Upper lobe of left lung (tissue), 6 donors: ENCODE results near the gene POMGNT1. TPM values are rescaled to one million over a fixed set of nuclear protein-coding genes. Genes with fewer than 3 reads are reported as not detected.

Source experiments
- ATAC-seq, 2 donors: fragments of 200-7000 bp; cut with Tn5 transposase; one replicate each; pipeline ENCODE4 v1.9.1; 2022; ENCODE audit warnings: mild to moderate bottlenecking in 2 of 2, moderate library complexity in 2 of 2; ENCODE audit not compliant: low FRiP score in 2 of 2
- DNase-seq, 2 donors: peaks; one replicate each; pipeline ENCODE4 v3.0.0-alpha.2; 2019 to 2020
- H3K27ac ChIP-seq, 4 donors: fragments of 200-600 bp; sonication (generic); one replicate each; pipeline ENCODE4 v1.5.1; 2016 to 2019
- H3K27me3 ChIP-seq, 4 donors: fragments of 200-600 bp; sonication (generic); one replicate each; pipeline ENCODE4 v1.5.1; 2017 to 2019
- H3K36me3 ChIP-seq, 4 donors: fragments of 200-600 bp; sonication (generic); one replicate each; pipeline ENCODE4 v1.5.1; 2016 to 2019
- H3K4me1 ChIP-seq, 4 donors: fragments of 200-600 bp; sonication (generic); one replicate each; pipeline ENCODE4 v1.5.1; 2018 to 2019
- H3K4me3 ChIP-seq, 4 donors: fragments of 200-600 bp; sonication (generic); one replicate each; pipeline ENCODE4 v1.5.1; 2017 to 2019; ENCODE audit warnings: mild to moderate bottlenecking in 2 of 4, moderate library complexity in 1 of 4
- H3K9me3 ChIP-seq, 4 donors: fragments of 200-600 bp; sonication (generic); one replicate each; pipeline ENCODE4 v1.5.1; 2018 to 2019
- EP300 ChIP-seq, 4 donors: sonication (generic); formaldehyde crosslinking; IDR thresholded peaks; one replicate each; pipeline ENCODE4 v1.5.1; 2017; ENCODE audit warnings: antibody characterized with exemption in 4 of 4, control low read depth in 2 of 4
- POLR2A ChIP-seq, 4 donors: fragments of 450-650 bp; IDR thresholded peaks; one replicate each; pipeline ENCODE4 v1.5.1; 2016 to 2017; ENCODE audit warnings: antibody characterized with exemption in 4 of 4, mild to moderate bottlenecking in 2 of 4
- POLR2AphosphoS5 ChIP-seq, 2 donors: sonication (generic); formaldehyde crosslinking; IDR thresholded peaks; one replicate each; pipeline ENCODE4 v1.5.1; 2017; ENCODE audit warnings: antibody characterized with exemption in 2 of 2
- WGBS, 2 donors: methylation state at CpG; one replicate each; pipeline ENCODE4 v1.1.5; 2017 to 2018; 5-methylcytosine and 5-hydroxymethylcytosine counted together
- total RNA-seq, 6 donors: library from RNA; depleted of rRNA in 4 of 6; stranded (reverse); fragments of >200 nt in 4 of 6; gene quantifications; one replicate each; pipeline versions ENCODE4 v1.1.0 to v1.2.1, GENCODE V29; 2016 to 2021
- TF ChIP-seq, protein P1 (sequence below), 6 experiments: fragments of 450-650 bp in 4 of 6; fragments of 200-600 bp in 2 of 6; sonication (generic) in 2 of 6; IDR thresholded peaks; one replicate each; pipeline ENCODE4 v1.5.1; 2016 to 2019; ENCODE audit warnings: antibody characterized with exemption in 6 of 6
- donor health status: DM: no; HTN: no; CAD: no; lungs with moderate emphysema.
- donor health status: DM: no; HTN: yes; CAD: no; lungs with severe emphysema.

POMGNT1 gene
- total RNA-seq, 6 donors from 2014 or later = 37.7 to 66.7 (median 47.5) TPM

DNA sequence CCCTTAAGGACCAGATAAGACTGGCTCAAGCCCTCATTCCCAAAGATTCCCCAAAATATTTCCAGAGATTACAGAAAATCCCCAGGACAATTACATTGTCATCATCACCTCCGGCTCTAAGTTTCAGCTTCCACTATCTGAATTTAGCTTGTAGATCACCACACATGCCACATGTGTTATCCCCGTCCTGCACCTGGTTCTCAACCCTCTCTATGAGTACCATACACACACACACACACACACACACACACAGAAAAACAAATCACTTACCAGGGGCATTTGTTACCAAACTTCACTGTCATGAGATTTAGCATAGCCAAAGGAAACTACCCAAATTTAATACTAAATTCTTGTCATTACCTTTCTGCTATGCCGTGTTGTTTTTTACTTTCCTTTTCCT, 38.7 kb downstream of the POMGNT1 start:
- DNase-seq (no peak), ATAC-seq (no peak)
- WGBS, 2 donors = 72 to 81% methylated on average over 3 of the region's 3 CpGs
- H3K36me3 ChIP-seq = no peaks in the 10 kb centered on the region
- H3K27ac ChIP-seq = no peak overlapping the region
- TF ChIP-seq POLR2AphosphoS5 (IDR thresholded peaks at IDR 0.05) (no peak), EP300 (IDR thresholded peaks at IDR 0.05) (no peak), POLR2A (IDR thresholded peaks at IDR 0.05) (no peak)
- TF ChIP-seq, protein P1, sequence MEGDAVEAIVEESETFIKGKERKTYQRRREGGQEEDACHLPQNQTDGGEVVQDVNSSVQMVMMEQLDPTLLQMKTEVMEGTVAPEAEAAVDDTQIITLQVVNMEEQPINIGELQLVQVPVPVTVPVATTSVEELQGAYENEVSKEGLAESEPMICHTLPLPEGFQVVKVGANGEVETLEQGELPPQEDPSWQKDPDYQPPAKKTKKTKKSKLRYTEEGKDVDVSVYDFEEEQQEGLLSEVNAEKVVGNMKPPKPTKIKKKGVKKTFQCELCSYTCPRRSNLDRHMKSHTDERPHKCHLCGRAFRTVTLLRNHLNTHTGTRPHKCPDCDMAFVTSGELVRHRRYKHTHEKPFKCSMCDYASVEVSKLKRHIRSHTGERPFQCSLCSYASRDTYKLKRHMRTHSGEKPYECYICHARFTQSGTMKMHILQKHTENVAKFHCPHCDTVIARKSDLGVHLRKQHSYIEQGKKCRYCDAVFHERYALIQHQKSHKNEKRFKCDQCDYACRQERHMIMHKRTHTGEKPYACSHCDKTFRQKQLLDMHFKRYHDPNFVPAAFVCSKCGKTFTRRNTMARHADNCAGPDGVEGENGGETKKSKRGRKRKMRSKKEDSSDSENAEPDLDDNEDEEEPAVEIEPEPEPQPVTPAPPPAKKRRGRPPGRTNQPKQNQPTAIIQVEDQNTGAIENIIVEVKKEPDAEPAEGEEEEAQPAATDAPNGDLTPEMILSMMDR (IDR thresholded peaks at IDR 0.05) = no peak
- no peaks in the 10 kb centered on the region for H3K27me3 ChIP-seq
- no peak overlapping the region for H3K4me3 ChIP-seq
- H3K9me3 ChIP-seq = no peaks in the 10 kb centered on the region
- H3K4me1 ChIP-seq = no peaks in the 10 kb centered on the region

DNA sequence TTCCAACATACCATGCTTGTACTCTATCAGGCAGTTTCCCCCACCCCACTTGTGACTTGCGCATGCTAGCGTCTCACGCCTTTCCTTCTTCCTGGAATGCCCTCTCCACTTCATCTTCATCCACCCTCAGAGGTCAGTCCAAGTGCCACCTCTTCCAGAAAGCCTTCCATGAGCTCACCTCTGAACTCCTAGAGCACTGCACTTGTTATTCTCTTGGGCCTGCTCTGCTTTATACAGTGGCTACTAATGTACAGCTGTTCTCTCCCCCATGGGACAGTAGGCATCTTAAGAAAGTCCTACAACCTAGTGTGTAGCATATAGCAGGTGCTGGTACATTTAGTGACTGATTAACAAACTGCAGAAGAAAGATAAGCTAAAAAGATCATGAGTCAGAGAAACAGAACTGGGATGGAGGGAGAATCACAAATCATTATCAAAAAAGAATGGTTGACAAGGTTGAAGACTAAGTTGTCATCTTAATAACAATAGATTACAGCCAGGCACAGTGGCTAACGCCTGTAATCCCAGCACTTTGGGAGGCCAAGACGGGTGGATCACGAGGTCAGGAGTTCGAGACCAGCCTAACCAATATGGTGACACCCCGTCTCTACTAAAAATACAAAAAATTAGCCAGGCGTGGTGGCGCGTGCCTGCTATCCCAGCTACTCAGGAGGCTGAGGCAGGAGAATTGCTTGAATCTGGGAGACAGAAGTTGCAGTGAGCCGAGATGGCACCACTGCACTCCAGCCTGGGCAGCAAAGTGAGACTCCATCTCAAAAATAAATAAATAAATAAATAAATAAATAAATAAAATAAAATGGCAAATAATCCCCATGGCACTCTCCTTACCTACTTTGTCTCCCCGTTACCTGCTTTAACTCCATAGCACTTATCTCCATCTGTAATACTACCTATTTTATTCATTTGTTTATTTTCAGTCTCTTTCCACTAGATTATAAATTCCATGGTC, 39.6 kb downstream of the POMGNT1 start:
- Histone ChIP-seq H3K27ac (no peak overlapping the region), H3K27me3 (no peaks in the 10 kb centered on the region), H3K9me3 (no peaks in the 10 kb centered on the region), H3K4me3 (no peak overlapping the region), H3K4me1 (no peaks in the 10 kb centered on the region), H3K36me3 (no peaks in the 10 kb centered on the region)
- TF ChIP-seq POLR2A (IDR thresholded peaks at IDR 0.05) (no peak), POLR2AphosphoS5 (IDR thresholded peaks at IDR 0.05) (no peak), EP300 (IDR thresholded peaks at IDR 0.05) (no peak)
- TF ChIP-seq, protein P1 (IDR thresholded peaks at IDR 0.05) = no peak
- ATAC-seq (no peak), DNase-seq (no peak)
- 84 to 90% methylated on average over 13 of the region's 13 CpGs for WGBS, 2 donors

DNA sequence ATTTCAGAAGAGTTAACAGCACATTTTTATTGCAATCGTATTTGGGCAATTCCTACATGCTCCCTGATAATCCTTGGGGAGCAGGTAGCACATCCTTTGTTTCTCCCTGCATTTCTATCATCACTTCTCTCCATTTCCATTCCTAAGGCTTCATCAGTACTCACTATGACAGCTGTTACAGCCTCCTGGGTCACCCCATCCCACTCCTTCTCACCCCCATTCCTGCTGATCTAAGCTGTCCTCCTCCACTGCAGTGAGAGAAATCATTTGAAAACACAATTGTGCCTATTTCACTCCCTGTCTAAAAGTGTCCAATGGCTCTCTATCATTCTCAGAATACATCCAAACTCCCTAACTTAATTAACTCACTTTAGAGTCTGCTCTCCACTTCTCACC, 40.3 kb downstream of the POMGNT1 start:
- Histone ChIP-seq H3K9me3 (no peaks in the 10 kb centered on the region), H3K4me3 (no peak overlapping the region), H3K27ac (no peak overlapping the region), H3K36me3 (no peaks in the 10 kb centered on the region), H3K27me3 (no peaks in the 10 kb centered on the region), H3K4me1 (no peaks in the 10 kb centered on the region)
- TF ChIP-seq POLR2AphosphoS5 (IDR thresholded peaks at IDR 0.05) (no peak), EP300 (IDR thresholded peaks at IDR 0.05) (no peak)
- no peak for DNase-seq
- 87 to 91% methylated on average over 1 of the region's 1 CpG for WGBS, 2 donors
- no peak for ATAC-seq

DNA sequence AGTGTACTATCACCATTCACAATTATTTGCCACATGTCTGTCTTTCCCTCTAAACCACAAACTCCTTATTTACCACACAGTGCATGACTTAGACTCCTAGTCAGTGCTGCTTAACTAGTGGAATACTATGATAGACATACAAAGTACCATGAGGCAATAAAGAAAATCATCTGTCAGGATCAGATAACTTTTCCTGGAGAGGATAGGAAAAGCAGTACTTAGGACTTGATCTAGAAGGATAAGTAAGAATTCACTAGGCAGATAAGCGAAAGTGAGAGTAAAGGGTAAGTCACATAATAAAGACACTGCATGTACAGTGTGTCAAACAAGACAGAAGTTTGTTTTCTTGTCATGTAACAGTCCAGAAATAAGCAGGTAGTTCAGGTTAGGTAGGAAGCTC, 44.5 kb downstream of the POMGNT1 start:
- no peaks in the 10 kb centered on the region for H3K27me3 ChIP-seq
- DNase-seq = no peak
- WGBS, 2 donors = 95 to 98% methylated on average over 1 of the region's 1 CpG
- H3K27ac ChIP-seq = no peak overlapping the region
- no peaks in the 10 kb centered on the region for H3K4me1 ChIP-seq
- H3K36me3 ChIP-seq = no peaks in the 10 kb centered on the region
- H3K4me3 ChIP-seq = no peak overlapping the region
- no peak for ATAC-seq
- TF ChIP-seq EP300 (IDR thresholded peaks at IDR 0.05) (no peak), POLR2AphosphoS5 (IDR thresholded peaks at IDR 0.05) (no peak)
- TF ChIP-seq, protein P1 (IDR thresholded peaks at IDR 0.05) = no peak
- no peaks in the 10 kb centered on the region for H3K9me3 ChIP-seq

DNA sequence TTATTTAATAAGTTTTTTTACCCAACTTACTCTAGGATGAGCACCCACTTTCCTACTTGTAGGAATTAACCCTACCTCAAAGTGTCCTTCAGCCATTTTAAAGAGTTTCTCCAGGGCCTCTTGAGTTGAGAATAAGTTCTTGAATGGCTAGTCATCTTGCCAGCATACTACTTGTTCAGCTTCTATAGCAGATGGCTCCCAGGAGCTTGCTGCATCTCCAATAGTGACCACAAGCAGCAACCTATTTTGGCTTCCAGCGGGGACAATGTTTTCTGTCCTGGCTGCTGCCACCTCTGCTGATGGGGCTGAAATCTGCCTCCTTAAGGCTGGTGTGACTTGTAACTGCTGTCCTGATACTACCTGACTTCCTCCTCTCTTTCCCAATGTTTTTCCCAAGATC, 45.0 kb downstream of the POMGNT1 start:
- H3K9me3 ChIP-seq = no peaks in the 10 kb centered on the region
- DNase-seq (no peak), ATAC-seq (no peak)
- no peaks in the 10 kb centered on the region for H3K27me3 ChIP-seq
- H3K27ac ChIP-seq = no peak overlapping the region
- TF ChIP-seq EP300 (IDR thresholded peaks at IDR 0.05) (no peak), POLR2A (IDR thresholded peaks at IDR 0.05) (no peak), POLR2AphosphoS5 (IDR thresholded peaks at IDR 0.05) (no peak)
- TF ChIP-seq, protein P1 (IDR thresholded peaks at IDR 0.05) = no peak
- 91 to 92% methylated on average over 1 of the region's 1 CpG for WGBS, 2 donors
- no peaks in the 10 kb centered on the region for H3K36me3 ChIP-seq
- H3K4me3 ChIP-seq = no peak overlapping the region
- no peaks in the 10 kb centered on the region for H3K4me1 ChIP-seq
